HG02943 (cell line): ENCODE measurements around the gene MPHOSPH10.
"Not testable (repeated sequence)": the region's sequence is repeated elsewhere in the genome, so short reads cannot be mapped to it uniquely, and the experiment has no call there.

Experiments
- ATAC-seq: cut with Tn5 transposase; IDR thresholded peaks from one replicate; pipeline ENCODE4 v1.9.1; 2021; ENCODE audit warnings: mild to moderate bottlenecking, low read depth, moderate library complexity; ENCODE audit not compliant: unreplicated experiment

The MPHOSPH10 gene

GRCh38 chr2:71166812-71167211 lies 36.4 kb downstream of the MPHOSPH10 start:
- no peak for ATAC-seq

- ATAC-seq, result no peak
These were observed 42.7 kb downstream of the MPHOSPH10 start for GRCh38 chr2:71173096-71173495.

- no peak for ATAC-seq
These were observed 43.8 kb downstream of the MPHOSPH10 start for GRCh38 chr2:71174207-71174606.

GRCh38 chr2:71178836-71179235 lies 48.4 kb downstream of the MPHOSPH10 start:
- not testable (repeated sequence) for ATAC-seq

GRCh38 chr2:71181316-71181715 lies 50.9 kb downstream of the MPHOSPH10 start:
- no peak for ATAC-seq

GRCh38 chr2:71183306-71184115 lies 53.1 kb downstream of the MPHOSPH10 start:
- ATAC-seq, result not testable (repeated sequence)

GRCh38 chr2:71186973-71187372 lies 56.5 kb downstream of the MPHOSPH10 start:
- no peak for ATAC-seq

- ATAC-seq, result no peak
These were observed 57.2 kb downstream of the MPHOSPH10 start for GRCh38 chr2:71187589-71187988.

- ATAC-seq, result no peak
These were observed 60.5 kb downstream of the MPHOSPH10 start for GRCh38 chr2:71190656-71191569.

GRCh38 chr2:71191570-71191943 lies 61.1 kb downstream of the MPHOSPH10 start:
- no peak for ATAC-seq
